GM21360 (cell line): Measurements from ENCODE around the gene TRAPPC12.
"Not testable (repeated sequence)": the region's sequence is repeated elsewhere in the genome, so short reads cannot be mapped to it uniquely, and the experiment has no call there.

Experiments used
- ATAC-seq: cut with Tn5 transposase; IDR thresholded peaks from one replicate; pipeline ENCODE4 v1.9.1; 2021; ENCODE audit warnings: mild to moderate bottlenecking, moderate library complexity; ENCODE audit not compliant: unreplicated experiment

Gene TRAPPC12

DNA sequence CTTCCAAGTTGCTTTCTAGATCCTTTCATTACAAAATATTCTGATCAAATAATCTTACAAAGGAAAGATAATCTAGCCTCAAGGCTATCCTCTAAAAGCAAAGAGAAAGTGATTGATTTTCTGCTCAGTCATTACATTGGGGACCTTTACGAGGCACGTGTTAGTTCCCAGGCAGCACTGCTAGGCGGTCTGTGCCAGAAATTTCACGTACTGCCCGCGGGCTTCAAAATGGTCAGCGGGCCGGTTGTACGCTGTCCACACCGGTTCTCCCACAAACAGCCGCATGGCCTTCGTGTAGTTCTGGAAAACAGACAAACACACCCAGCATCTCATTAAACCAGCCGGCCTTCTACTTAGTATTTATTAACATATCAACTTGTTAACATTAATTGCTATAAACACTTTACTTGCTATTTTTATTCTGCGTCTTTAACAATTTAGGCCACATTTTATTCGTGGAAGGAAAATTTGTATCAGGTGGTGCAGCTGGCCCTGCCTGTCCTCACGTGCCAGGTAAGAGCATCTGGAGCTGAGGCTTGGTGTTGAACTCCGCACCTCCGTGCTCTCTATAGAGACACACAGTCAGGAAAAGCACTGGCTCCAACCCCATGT lies 119.4 kb downstream of the TRAPPC12 start:
- no peak for ATAC-seq

DNA sequence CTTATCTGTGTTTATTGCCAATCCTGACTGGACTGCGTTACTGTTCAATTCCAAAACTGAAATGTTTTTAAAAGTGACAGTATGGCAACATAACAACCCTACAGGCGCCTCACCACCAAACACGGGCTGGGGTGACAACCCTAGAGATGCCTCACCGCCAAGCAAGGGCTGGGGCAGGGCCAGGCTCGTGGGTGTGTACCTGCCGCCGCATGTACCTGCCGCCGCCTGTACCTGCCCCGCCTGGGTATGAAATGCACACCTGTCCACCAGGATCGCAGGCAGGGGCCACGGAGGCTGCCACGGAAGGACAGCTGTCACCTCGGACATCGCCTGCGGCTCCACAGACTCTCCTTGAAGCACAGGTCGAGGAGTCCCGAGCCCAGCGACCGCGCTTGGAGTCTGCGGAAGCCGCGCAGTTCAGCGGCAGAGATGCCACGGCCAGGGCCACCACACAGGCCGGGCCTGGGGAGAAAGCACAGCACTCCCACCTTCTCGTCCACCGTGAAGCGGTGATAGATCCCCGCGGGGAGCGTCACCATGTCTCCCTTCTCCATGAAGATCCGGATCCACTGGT lies 120.9 kb downstream of the TRAPPC12 start:
- no peak for ATAC-seq

DNA sequence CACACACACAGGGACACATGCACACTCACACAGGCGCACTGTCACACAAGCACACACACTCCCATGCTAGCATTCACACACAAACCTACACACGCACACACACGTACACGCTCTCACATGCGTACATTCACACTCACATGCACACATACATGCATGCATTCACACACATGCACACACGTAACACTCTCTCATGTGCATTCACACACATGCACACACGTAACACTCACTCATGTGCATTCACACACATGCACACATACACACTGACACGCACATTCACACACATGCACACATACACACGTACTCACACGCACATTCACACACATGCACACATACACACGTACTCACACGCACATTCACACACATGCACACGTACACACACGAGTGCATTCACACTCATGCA lies 123.6 kb downstream of the TRAPPC12 start:
- ATAC-seq = no peak

GRCh38 chr2:3503483-3503882 lies 124.0 kb downstream of the TRAPPC12 start:
- no peak for ATAC-seq

DNA sequence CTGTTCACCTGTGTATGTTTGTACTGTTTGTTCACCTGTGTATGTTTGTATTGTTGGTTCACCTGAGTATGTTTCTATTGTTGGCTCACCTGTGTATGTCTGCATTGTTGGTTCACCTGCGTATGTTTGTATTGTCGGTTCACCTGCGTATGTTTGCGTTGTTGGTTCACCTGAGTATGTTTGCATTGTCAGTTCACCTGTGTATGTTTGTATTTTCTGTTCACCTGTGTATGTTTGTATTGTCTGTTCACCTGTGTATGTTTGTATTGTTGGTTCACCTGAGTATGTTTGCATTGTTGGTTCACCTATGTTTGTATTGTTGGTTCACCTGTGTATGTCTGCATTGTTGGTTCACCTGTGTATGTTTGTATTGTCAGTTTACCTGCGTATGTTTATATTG lies 125.2 kb downstream of the TRAPPC12 start:
- ATAC-seq = no peak

DNA sequence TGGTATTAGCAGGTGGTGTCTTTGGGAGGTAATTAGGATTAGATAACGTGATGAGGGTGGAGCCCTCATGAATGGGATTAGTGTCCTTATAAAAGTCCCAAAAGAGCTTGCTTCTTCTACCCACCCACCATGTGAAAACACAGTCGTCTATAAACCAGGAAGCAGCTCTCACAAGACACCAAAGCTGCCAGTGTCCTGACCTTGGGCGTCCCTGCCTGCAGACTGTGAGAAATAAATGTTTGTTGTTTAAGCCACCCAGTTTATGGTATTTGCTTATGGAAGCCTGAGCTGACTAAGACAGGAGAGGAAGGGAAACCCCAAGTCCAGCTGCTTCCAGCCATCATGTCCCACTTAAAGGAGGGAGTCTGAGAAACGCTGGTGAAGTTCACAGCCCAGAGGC lies 126.3 kb downstream of the TRAPPC12 start:
- no peak for ATAC-seq

GRCh38 chr2:3512086-3512485 lies 132.6 kb downstream of the TRAPPC12 start:
- ATAC-seq = no peak

DNA sequence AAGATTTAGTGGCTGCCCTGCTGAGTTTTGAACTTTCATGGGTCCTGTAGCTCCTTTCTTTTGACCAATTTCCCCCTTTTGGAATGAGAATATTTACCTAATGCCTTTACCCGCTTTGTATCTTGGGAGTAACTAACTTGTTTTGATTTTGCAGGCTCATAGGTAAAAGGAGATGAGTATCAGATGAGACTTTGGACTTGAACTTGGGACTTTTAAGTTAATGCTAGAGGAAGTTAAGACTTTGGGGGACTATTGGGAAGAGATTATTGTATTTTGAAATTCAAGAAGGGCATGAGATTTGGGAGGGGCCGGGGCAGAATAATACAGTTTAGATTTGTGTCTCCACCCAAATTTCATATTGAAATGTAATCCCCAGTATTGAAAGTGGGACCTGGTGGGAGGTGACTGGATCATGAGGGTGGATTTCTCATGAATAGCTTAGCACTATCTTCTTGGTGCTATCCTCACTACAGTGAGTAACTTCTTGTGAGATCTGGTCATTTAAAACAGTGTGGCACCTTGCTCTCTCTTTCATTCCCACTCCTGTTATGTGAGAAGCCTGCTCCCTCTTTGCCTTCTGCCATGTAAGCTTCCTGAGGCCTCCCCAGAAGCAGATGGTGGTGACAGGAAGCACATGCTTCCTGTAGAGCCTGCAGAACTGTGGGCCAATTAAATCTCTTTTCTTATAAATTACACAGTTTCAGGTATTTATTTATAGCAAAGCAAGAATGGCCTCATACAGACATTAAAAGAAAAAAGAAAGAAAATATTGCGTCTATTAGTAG lies 133.7 kb downstream of the TRAPPC12 start:
- ATAC-seq = no peak

DNA sequence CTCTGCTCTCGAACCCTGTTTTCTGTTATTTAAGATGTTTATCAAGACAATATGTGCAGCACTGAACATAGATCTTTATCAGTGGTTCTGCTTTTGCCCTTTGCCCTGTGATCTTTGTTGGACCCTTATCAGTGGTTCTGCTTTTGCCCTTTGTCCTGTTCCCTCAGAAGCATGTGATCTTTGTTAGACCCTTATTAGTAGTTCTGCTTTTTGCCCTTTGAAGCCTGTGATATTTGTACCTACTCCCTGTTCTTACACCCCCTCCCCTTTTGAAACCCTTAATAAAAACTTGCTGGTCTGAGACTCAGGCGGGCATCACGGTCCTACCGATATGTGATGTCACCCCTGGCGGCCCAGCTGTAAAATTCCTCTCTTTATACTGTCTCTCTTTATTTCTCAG lies 135.9 kb downstream of the TRAPPC12 start:
- not testable (repeated sequence) for ATAC-seq

GRCh38 chr2:3516831-3517230 lies 137.3 kb downstream of the TRAPPC12 start:
- no peak for ATAC-seq

GRCh38 chr2:3517948-3518495 lies 138.5 kb downstream of the TRAPPC12 start:
- no peak for ATAC-seq

GRCh38 chr2:3518496-3519254 lies 139.2 kb downstream of the TRAPPC12 start:
- ATAC-seq = peak; percentile 80

GRCh38 chr2:3519255-3520205 lies 140.0 kb downstream of the TRAPPC12 start, which contains the start of gene ADI1:
ADI1 (minus strand) TSS chr2:3519531; CDS start chr2:3519487, 44 bp downstream.
- peak; percentile 64 for ATAC-seq

DNA sequence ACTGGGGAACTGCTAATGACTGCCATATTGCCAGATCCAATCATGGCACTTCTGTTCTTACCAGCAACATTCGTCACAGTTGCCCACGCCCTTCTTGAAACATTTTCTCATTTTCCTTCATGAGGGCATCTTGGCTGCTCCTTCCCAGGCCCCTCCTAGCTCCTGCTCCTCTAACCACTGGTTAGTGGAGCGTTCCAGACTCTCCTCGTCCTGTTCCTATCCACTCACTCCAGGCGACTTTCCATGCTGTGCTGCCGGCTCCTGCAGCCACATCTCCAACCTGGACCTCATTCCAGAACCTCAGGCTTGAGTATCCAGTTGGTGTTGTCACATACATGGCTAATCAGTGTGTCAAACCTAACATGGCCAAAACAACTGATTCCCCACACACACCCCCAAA lies 141.1 kb downstream of the TRAPPC12 start:
- ATAC-seq = no peak

DNA sequence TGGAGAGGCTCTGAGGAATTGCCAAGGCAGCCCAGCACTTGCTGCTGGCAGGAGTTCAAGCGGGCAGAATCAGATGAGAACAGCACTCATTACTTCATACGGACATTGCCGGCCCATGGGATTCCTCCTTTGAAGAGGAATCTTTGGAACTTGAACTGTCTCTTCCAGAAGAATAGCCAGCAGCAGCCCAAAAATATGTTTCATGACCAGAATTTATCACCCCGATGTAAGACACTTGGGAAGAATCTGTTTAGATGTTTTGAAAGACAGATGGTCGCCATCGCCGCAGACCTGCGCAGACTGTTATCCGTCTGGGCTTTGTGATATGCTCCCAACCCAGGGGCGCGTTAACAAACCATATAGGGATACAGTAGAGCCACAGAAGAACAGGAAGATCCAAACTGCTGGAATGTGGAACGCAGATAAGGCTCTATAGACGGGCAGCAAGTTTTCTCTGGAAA lies 143.5 kb downstream of the TRAPPC12 start:
- no peak for ATAC-seq

GRCh38 chr2:3523551-3524041 lies 144.1 kb downstream of the TRAPPC12 start:
- no peak for ATAC-seq

- no peak for ATAC-seq
Measured at GRCh38 chr2:3526871-3527270, 147.4 kb downstream of the TRAPPC12 start.

- ATAC-seq = no peak
Measured at GRCh38 chr2:3527886-3528785, 148.6 kb downstream of the TRAPPC12 start.
